GM18951 (cell line): ENCODE measurements around the gene AFF1.
"Not testable (repeated sequence)": the region's sequence is repeated elsewhere in the genome, so short reads cannot be mapped to it uniquely, and the experiment has no call there.

Experiments used
- POLR2A ChIP-seq: IDR thresholded peaks from 4 replicates; pipeline ENCODE4 v1.6.1; 2011; ENCODE audit warnings: mild to moderate bottlenecking; ENCODE audit not compliant: insufficient read length, insufficient read depth; ENCODE audit errors: extremely low read depth
- in situ Hi-C: fragments of 300-500 bp; cut with MboI; formaldehyde crosslinking; loops from one replicate; pipeline ENCODE4 v1.12.0; 2022; ENCODE audit warnings: low sequenced_read_pairs, mixed read lengths, inconsistent platforms; ENCODE audit not compliant: unreplicated experiment

The AFF1 gene

GRCh38 chr4:86967798-86968197 is 33.0 kb downstream of the AFF1 start:
- no peak for TF ChIP-seq POLR2A
- in situ Hi-C loops = no loop called here

GRCh38 chr4:86968547-86968946 is 33.7 kb downstream of the AFF1 start:
- in situ Hi-C loops = no loop called here
- TF ChIP-seq POLR2A = no peak

GRCh38 chr4:86970447-86971354 is 35.9 kb downstream of the AFF1 start:
- in situ Hi-C loops = no loop called here
- no peak for TF ChIP-seq POLR2A

GRCh38 chr4:86971355-86971683 is 36.5 kb downstream of the AFF1 start:
- TF ChIP-seq POLR2A = no peak
- in situ Hi-C loops = no loop called here

- in situ Hi-C loops = no loop called here
- TF ChIP-seq POLR2A = no peak
These were observed 38.2 kb downstream of the AFF1 start for GRCh38 chr4:86972997-86973396.

GRCh38 chr4:86973668-86974067 is 38.9 kb downstream of the AFF1 start:
- TF ChIP-seq POLR2A = no peak
- in situ Hi-C loops = no loop called here

DNA sequence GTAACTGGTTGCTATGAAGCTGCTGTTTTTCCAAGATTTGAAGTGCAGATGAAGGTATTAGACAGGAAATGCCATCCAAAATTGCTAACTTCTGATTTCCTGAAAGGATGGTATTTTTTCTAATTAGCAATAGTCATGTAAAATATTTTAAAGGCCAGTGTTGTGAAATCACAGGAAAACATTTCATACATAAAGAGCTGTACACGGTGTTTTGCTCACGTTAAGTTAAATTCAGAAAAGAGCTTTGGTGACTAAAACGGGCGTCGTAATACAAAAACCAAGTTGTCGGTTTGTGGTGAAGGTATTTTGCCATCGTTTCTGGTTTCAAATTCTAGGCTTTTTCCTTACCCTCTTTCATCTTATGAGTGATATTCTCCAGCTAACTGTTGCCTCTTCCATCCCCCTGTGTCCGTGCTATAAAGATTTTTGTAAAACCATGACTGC is 39.8 kb downstream of the AFF1 start:
- no peak for TF ChIP-seq POLR2A
- in situ Hi-C loops = no loop called here

DNA sequence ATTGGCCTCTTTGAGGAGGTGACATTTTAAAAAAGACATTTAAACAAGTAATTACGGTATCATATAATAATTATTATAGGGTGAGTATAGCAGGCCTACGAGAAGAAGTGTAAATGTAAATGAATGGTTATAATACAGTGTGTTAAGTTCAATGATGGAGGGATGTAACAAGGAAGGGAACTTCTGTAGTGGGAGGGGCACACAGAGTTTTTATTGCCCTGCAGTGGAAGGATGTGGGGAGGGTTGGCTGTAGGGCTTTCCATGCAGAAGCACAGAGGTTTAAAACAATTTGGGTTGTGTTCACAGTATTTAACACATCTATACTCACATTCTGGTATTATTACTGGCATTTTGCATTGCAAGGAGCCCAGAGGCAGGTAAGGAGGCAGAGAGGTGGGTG is 41.1 kb downstream of the AFF1 start:
- in situ Hi-C loops = no loop called here

GRCh38 chr4:86976801-86977485 is 42.1 kb downstream of the AFF1 start:
- TF ChIP-seq POLR2A = no peak
- in situ Hi-C loops = no loop called here

More for the DNA sequence above, 41.1 kb downstream of the AFF1 start:
- TF ChIP-seq POLR2A = no peak

GRCh38 chr4:86977621-86978184 is 42.9 kb downstream of the AFF1 start:
- no peak for TF ChIP-seq POLR2A
- in situ Hi-C loops = no loop called here

GRCh38 chr4:86978709-86979108 is 43.9 kb downstream of the AFF1 start:
- in situ Hi-C loops = no loop called here
- TF ChIP-seq POLR2A = no peak

GRCh38 chr4:86980230-86980629 is 45.4 kb downstream of the AFF1 start:
- in situ Hi-C loops = no loop called here
- no peak for TF ChIP-seq POLR2A

GRCh38 chr4:86981789-86982188 is 47.0 kb downstream of the AFF1 start:
- TF ChIP-seq POLR2A = no peak
- in situ Hi-C loops = no loop called here

GRCh38 chr4:86985852-86986251 is 51.0 kb downstream of the AFF1 start:
- in situ Hi-C loops = not testable (repeated sequence)

DNA sequence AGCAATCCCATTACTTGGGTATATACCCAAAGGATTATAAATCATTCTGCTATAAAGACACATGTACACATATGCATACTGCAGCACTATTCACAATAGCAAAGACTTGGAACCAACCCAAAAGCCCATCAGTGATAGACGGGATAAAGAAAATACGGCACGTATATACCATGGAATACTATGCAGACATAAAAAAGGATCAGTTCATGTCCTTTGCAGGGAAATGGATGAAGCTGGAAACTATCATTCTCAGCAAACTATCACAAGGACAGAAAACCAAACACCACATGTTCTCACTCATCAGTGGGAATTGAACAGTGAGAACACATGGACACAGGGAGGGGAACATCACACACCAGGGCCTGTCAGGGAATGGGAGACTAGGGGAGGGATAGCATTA is 54.8 kb downstream of the AFF1 start:
- in situ Hi-C loops = not testable (repeated sequence)
